Vagina (tissue), 2 donors: ENCODE data around the gene ATXN2.

Source experiments
- POLR2A ChIP-seq, 2 donors: fragments of 450-650 bp; IDR thresholded peaks; one replicate each; pipeline ENCODE4 v1.6.1; 2017; ENCODE audit warnings: antibody characterized with exemption in 2 of 2, mild to moderate bottlenecking in 2 of 2, moderate library complexity in 2 of 2
- POLR2AphosphoS5 ChIP-seq, 2 donors: sonication (generic); formaldehyde crosslinking; IDR thresholded peaks; one replicate each; pipeline ENCODE4 v1.9.0; 2017; ENCODE audit warnings: antibody characterized with exemption in 2 of 2, mild to moderate bottlenecking in 2 of 2, low read depth in 1 of 2; ENCODE audit not compliant: insufficient read depth in 1 of 2
- TF ChIP-seq, protein P1 (sequence below), 3 experiments: fragments of 450-650 bp in 2 of 3; fragments of 200-600 bp in 1 of 3; sonication (generic) in 1 of 3; IDR thresholded peaks; one replicate each; pipeline ENCODE4 v1.5.1; 2017 to 2019; ENCODE audit warnings: antibody characterized with exemption in 3 of 3, mild to moderate bottlenecking in 2 of 3, moderate library complexity in 2 of 3

DNA sequence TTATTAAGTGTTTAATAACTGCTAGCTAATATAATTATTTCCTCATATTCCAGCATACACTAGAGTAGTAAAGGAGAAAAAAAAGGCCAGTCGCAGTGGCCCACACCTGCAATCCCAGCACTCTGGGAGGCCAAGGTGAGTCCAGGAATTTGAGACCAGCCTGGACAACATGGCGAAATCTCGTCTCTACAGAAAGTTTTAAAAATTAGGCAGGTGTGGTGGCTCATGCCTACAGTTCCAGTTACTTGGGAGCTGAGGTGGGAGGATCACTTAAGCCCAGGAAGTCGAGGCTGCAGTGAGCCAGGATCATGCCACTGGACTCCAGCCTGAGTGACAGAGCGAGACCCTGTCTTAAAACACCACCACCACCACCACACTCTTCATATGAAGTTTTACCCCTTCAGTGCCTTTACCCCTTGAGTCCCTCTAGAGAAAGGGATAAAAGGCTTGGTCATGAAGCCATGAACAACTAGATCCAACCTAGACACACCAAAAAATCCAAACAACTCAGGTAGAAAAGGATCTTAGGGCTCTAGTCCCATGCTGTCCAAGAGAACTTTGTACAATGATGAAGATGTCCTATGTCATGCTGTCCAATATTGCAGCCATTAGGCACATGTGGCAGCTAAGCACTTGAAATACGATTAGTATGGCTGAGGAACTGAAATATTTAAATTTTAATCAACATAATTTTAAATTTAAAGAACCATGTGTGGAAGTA lies 29.6 kb downstream of the ATXN2 start:
- TF ChIP-seq, protein P1, sequence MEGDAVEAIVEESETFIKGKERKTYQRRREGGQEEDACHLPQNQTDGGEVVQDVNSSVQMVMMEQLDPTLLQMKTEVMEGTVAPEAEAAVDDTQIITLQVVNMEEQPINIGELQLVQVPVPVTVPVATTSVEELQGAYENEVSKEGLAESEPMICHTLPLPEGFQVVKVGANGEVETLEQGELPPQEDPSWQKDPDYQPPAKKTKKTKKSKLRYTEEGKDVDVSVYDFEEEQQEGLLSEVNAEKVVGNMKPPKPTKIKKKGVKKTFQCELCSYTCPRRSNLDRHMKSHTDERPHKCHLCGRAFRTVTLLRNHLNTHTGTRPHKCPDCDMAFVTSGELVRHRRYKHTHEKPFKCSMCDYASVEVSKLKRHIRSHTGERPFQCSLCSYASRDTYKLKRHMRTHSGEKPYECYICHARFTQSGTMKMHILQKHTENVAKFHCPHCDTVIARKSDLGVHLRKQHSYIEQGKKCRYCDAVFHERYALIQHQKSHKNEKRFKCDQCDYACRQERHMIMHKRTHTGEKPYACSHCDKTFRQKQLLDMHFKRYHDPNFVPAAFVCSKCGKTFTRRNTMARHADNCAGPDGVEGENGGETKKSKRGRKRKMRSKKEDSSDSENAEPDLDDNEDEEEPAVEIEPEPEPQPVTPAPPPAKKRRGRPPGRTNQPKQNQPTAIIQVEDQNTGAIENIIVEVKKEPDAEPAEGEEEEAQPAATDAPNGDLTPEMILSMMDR (IDR thresholded peaks at IDR 0.05), result no peak
- TF ChIP-seq POLR2A (IDR thresholded peaks at IDR 0.05), result no peak
- no peak for TF ChIP-seq POLR2AphosphoS5 (IDR thresholded peaks at IDR 0.05; ENCODE audit: insufficient read depth in 1 of 2, low read depth in 1 of 2)
